GM23338 (cell line): ENCODE data around the gene CHCHD6. TPM values are rescaled to one million over a fixed set of nuclear protein-coding genes. Genes with fewer than 3 reads are reported as not detected.

ENCODE experiments used
- ATAC-seq: fragments of 200-7000 bp; cut with Tn5 transposase; 3 replicates; pipeline ENCODE4 v1.9.1; 2020
- DNase-seq: peaks from one replicate; pipeline ENCODE4 v3.0.0-alpha.2; 2015; ENCODE audit warnings: low spot score
- H2AFZ ChIP-seq: fragments of 200-600 bp; sonication (generic); 2 replicates; pipeline ENCODE4 v1.8.0; 2016; ENCODE audit warnings: antibody characterized with exemption, mild to moderate bottlenecking, moderate library complexity
- H3F3A ChIP-seq: fragments of 200-600 bp; sonication (generic); replicated peaks from 2 replicates; pipeline ENCODE4 v1.8.0; 2017; ENCODE audit warnings: antibody characterized with exemption, mixed run types, low read depth
- H3K27ac ChIP-seq: fragments of 200-600 bp; sonication (generic); 2 replicates; pipeline ENCODE4 v1.6.1; 2016; ENCODE audit warnings: low read depth
- H3K27me3 ChIP-seq: fragments of 200-600 bp; sonication (generic); 2 replicates; pipeline ENCODE4 v1.8.0; 2016; ENCODE audit warnings: mild to moderate bottlenecking, mixed run types, moderate library complexity; ENCODE audit not compliant: insufficient read depth
- H3K36me3 ChIP-seq: fragments of 200-600 bp; sonication (generic); 2 replicates; pipeline ENCODE4 v1.8.0; 2016; ENCODE audit warnings: mild to moderate bottlenecking; ENCODE audit not compliant: insufficient read depth
- H3K4me1 ChIP-seq: fragments of 200-600 bp; sonication (generic); 2 replicates; pipeline ENCODE4 v1.8.0; 2016; ENCODE audit warnings: mild to moderate bottlenecking, moderate library complexity; ENCODE audit not compliant: insufficient read depth
- H3K4me2 ChIP-seq: fragments of 200-600 bp; sonication (generic); 2 replicates; pipeline ENCODE4 v1.7.1; 2017; ENCODE audit warnings: mixed run types
- H3K4me3 ChIP-seq: fragments of 200-600 bp; sonication (generic); 2 replicates; pipeline ENCODE4 v1.6.1; 2016; ENCODE audit warnings: mixed run types
- H3K79me2 ChIP-seq: fragments of 200-600 bp; sonication (generic); replicated peaks from 2 replicates; pipeline ENCODE4 v1.8.0; 2017; ENCODE audit warnings: mild to moderate bottlenecking; ENCODE audit not compliant: insufficient read depth
- H3K9me2 ChIP-seq: fragments of 200-600 bp; sonication (generic); 2 replicates; pipeline ENCODE4 v1.8.0; 2017; ENCODE audit not compliant: insufficient read depth
- H4K20me1 ChIP-seq: fragments of 200-600 bp; sonication (generic); replicated peaks from 2 replicates; pipeline ENCODE4 v1.8.0; 2017; ENCODE audit warnings: mild to moderate bottlenecking; ENCODE audit not compliant: insufficient read depth
- H3K27ac Mint-ChIP-seq: 2 replicates; pipeline ENCODE4 v1.8.0; 2020; ENCODE audit warnings: inconsistent platforms, mild to moderate bottlenecking, moderate library complexity, mixed read lengths
- H3K27me3 Mint-ChIP-seq: 3 replicates; pipeline ENCODE4 v1.8.0; 2022; ENCODE audit warnings: low read depth, mild to moderate bottlenecking, moderate library complexity, mixed read lengths, inconsistent platforms; ENCODE audit not compliant: insufficient read depth, poor library complexity
- H3K36me3 Mint-ChIP-seq: 3 replicates; pipeline ENCODE4 v1.8.0; 2021; ENCODE audit warnings: low read depth, mild to moderate bottlenecking, inconsistent platforms, moderate library complexity, mixed read lengths
- H3K4me1 Mint-ChIP-seq: 3 replicates; pipeline ENCODE4 v1.8.0; 2020; ENCODE audit warnings: mild to moderate bottlenecking, inconsistent platforms, mixed read lengths
- H3K4me3 Mint-ChIP-seq: 3 replicates; pipeline ENCODE4 v1.8.0; 2021; ENCODE audit warnings: moderate library complexity, mild to moderate bottlenecking, inconsistent platforms, mixed read lengths
- H3K9me3 Mint-ChIP-seq: 3 replicates; pipeline ENCODE4 v1.8.0; 2020; ENCODE audit warnings: moderate library complexity, mild to moderate bottlenecking, inconsistent platforms, mixed read lengths
- CREB1 ChIP-seq: fragments of 250-450 bp; sonication (Bioruptor Pico); IDR thresholded peaks from 2 replicates; pipeline ENCODE4 v1.5.0; 2020; ENCODE audit warnings: low read depth, mild to moderate bottlenecking, moderate library complexity
- CTCF ChIP-seq, 2 experiments: fragments of 200-600 bp in 1 of 2; sonication (generic) in 1 of 2; conservative IDR thresholded peaks; 2 replicates each; pipeline versions ENCODE4 v1.5.1 to v1.6.1; 2016 to 2017; ENCODE audit warnings: antibody characterized with exemption in 2 of 2, low read depth in 2 of 2, mild to moderate bottlenecking in 2 of 2, moderate library complexity in 1 of 2
- ETS1 ChIP-seq: IDR thresholded peaks from 2 replicates; pipeline ENCODE4 v1.6.1; 2016; ENCODE audit warnings: antibody characterized with exemption
- EZH2 ChIP-seq: fragments of 200-600 bp; sonication (generic); IDR thresholded peaks from one replicate; pipeline ENCODE4 v1.8.0; 2017; ENCODE audit warnings: antibody characterized with exemption, mild to moderate bottlenecking, low read depth; ENCODE audit not compliant: unreplicated experiment
- EZH2phosphoT487 ChIP-seq: fragments of 200-600 bp; sonication (generic); IDR thresholded peaks from one replicate; pipeline ENCODE4 v1.8.1; 2018; ENCODE audit warnings: antibody characterized with exemption; ENCODE audit not compliant: unreplicated experiment
- NANOG ChIP-seq: IDR thresholded peaks from 2 replicates; pipeline ENCODE4 v1.6.1; 2016; ENCODE audit warnings: antibody characterized with exemption, borderline replicate concordance
- POLR2AphosphoS5 ChIP-seq: IDR thresholded peaks from 2 replicates; pipeline ENCODE4 v1.6.1; 2016; ENCODE audit warnings: antibody characterized with exemption, low read depth
- REST ChIP-seq: IDR thresholded peaks from one replicate; pipeline ENCODE4 v1.6.1; 2018; ENCODE audit warnings: antibody characterized with exemption; ENCODE audit not compliant: unreplicated experiment
- STAT1 ChIP-seq: IDR thresholded peaks from one replicate; pipeline ENCODE4 v1.6.1; 2016; ENCODE audit warnings: antibody characterized with exemption; ENCODE audit not compliant: unreplicated experiment
- ZNF114 ChIP-seq: fragments of 250-450 bp; sonication (Bioruptor Pico); IDR thresholded peaks from 2 replicates; pipeline ENCODE4 v1.5.0; 2020; ENCODE audit warnings: mild to moderate bottlenecking, moderate library complexity
- ZNF462 ChIP-seq: fragments of 250-450 bp; sonication (Bioruptor Pico); IDR thresholded peaks from 2 replicates; pipeline ENCODE4 v1.5.0; 2020; ENCODE audit warnings: mild to moderate bottlenecking, moderate library complexity
- polyA plus RNA-seq: library from polyadenylated mRNA; unstranded; fragments of >200 nt; fragmentation: Nextera tagmentation; extraction: Ambion mirVana; gene quantifications from 2 replicates; pipeline ENCODE4 v1.2.1, GENCODE V29; 2016
- total RNA-seq: library from RNA; depleted of rRNA; stranded (reverse); fragments of >200 nt; shearing (Covaris generic); gene quantifications from 2 replicates; pipeline ENCODE4 v1.2.3, GENCODE V29; 2014

Gene CHCHD6
- total and polyA plus RNA-seq, 2 experiments from 2014 or later = 28.8 to 43.0 TPM

- no peak for TF ChIP-seq REST
Observed at GRCh38 chr3:126672741-126673140, 31.3 kb upstream of the CHCHD6 start (continued).

- Histone ChIP-seq H3K4me3 (no peak overlapping the region), H3K9me2 (no peaks in the 10 kb centered on the region), H3K27ac (no peak overlapping the region), H4K20me1 (no peaks in the 10 kb centered on the region), H3K4me1 (peaks cover 11% of the 10 kb centered on the region), H2AFZ (no peak overlapping the region), H3F3A (no peaks in the 10 kb centered on the region), H3K36me3 (no peaks in the 10 kb centered on the region), H3K79me2 (no peaks in the 10 kb centered on the region), H3K4me2 (no peak overlapping the region), H3K27me3 (peaks cover 22% of the 10 kb centered on the region)
- no peak overlapping the region for H3K27ac Mint-ChIP-seq
- ATAC-seq = no peak
- no peaks in the 10 kb centered on the region; the same call in 2 of the 3 replicates for H3K9me3 Mint-ChIP-seq
- no peaks in the 10 kb centered on the region for H3K36me3 Mint-ChIP-seq
- peaks cover 19% of the 10 kb centered on the region for H3K27me3 Mint-ChIP-seq
- no peak for DNase-seq
- H3K4me3 Mint-ChIP-seq = no peak overlapping the region
- peaks cover 18% of the 10 kb centered on the region; the same call in 2 of the 3 replicates for H3K4me1 Mint-ChIP-seq
- TF ChIP-seq ETS1 (no peak), ZNF114 (CRISPR knock-in tag) (no peak), CREB1 (no peak), CTCF (conservative IDR thresholded peaks at IDR 0.05; ENCODE audit: low read depth in 2 of 2) (no peak), ZNF462 (CRISPR knock-in tag) (no peak), EZH2phosphoT487 (no peak), EZH2 (no peak), STAT1 (no peak), NANOG (no peak), POLR2AphosphoS5 (no peak)
Observed at GRCh38 chr3:126676919-126677705, 26.9 kb upstream of the CHCHD6 start.
